GM21737 (cell line): ENCODE measurements around the gene INSYN2A.

ENCODE experiments used
- ATAC-seq: cut with Tn5 transposase; IDR thresholded peaks from one replicate; pipeline ENCODE4 v1.9.1; 2021; ENCODE audit warnings: mild to moderate bottlenecking, moderate library complexity; ENCODE audit not compliant: unreplicated experiment

Gene INSYN2A, protein sequence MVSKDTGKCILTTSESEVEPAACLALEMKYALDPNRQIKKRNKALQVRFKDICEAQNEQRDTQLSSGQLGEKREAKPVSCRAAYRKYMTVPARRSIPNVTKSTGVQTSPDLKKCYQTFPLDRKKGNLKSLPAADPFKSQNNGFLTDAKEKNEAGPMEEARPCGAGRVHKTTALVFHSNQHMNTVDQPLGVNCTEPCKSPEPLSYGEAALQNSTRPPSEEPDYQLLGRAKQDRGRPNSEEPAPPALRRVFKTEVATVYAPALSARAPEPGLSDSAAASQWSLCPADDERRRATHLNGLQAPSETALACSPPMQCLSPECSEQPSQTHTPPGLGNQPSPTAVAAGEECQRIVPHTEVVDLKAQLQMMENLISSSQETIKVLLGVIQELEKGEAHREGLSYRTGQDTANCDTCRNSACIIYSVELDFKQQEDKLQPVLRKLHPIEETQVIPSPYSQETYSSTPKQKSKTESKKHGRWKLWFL

DNA sequence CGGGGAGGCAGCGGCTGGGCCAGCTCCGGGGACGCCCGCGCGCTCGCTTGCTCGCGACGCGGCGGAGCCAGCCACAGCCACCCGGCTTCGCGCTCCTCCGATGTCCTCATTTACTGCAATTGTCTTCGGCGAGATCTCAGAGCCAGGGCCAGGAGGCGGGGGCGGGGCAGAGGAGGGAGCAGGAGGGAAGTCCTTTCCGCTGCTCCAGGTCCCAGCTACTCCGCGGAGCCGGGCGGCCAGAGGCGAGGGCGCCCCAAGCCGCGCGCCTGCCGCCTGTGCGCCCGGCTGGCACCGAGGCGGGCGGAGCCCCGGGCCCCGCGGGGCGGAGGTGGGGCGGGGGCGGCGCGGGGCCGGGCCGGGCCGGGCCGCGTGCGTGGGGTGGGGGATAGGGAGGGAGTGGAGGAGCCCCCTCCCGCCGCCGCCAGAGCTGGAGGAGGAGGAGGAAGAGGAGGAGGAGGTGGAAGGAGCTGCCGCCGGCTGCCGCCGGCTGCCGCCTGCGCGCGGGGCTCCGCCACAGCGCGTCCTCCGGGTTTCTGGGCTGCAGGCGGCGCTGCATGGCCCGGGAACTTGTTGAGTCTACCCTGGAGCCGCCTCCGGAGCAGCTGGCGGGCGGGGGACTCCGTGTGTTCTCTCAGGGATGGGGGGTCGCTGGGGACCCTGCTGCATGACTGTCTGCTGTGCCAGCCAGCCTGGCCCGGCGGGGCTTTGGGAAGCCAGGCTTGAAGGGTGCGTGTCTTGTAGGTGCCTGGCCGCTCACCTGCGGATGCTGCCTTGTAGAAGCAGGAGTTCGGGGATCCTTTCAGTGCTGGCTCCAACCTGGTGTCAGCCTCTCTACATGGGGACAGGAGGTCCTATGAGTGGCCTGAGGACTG is at the start of gene INSYN2A:
TSS of gene INSYN2A (minus strand) at position 310 of the 872 bp plus-strand sequence. CDS start 20,196 bp downstream, outside the sequence.
- ATAC-seq: no peak

DNA sequence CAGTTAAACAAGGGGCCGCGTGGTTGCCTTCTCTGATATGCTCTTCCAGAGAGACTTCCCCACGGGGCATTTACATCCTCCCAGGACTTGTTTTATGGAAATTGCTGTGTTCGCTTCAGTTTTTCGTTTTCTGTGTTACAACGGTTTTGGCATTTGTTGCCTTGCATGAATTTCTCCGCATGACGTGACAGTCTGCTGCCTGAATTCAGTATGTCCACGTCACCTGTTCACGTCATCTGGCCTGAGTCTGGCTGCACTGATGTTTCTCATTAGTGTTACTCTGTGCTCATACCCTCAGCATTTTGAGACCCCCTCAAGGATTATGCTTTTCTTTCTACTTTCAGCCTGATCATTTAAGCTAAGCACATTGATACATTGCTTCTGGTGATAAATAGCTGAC is 49.1 kb upstream of the INSYN2A start:
- no peak for ATAC-seq

DNA sequence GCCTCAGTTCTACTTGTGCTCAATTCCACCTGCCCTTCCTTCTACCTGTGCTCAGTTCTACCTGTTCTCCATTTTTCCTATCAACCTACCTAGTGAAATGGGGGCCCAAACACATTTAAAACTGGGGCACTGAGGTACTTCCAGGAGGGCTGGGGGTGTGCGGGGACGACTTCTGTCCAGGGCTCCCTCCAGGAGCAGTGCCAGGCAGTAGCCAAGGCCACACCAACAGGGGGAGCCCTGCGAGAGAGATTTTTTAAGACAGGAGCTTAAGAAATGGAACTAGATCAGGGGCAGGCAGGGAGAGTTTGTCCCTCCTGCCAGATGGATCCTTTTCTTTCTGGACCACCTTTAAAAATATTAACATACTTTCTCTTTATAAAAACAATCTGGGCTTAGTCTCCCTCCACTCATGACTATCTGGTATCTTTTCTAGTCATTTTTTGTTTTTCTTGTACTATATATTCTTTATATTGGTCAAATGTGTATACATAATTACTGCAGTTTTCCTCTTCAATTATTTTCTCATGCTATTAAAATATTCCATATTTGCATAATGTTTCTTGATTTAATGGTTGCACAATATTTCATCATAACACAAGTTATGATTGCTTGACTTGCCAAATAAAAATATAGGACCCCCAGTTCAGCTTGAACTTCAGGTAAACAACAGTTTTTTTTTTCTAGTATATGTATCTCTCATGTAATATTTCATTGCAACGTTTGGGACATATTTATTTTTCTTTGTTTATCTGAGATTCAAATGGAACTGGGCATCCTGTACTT is 47.3 kb upstream of the INSYN2A start:
- no peak for ATAC-seq

DNA sequence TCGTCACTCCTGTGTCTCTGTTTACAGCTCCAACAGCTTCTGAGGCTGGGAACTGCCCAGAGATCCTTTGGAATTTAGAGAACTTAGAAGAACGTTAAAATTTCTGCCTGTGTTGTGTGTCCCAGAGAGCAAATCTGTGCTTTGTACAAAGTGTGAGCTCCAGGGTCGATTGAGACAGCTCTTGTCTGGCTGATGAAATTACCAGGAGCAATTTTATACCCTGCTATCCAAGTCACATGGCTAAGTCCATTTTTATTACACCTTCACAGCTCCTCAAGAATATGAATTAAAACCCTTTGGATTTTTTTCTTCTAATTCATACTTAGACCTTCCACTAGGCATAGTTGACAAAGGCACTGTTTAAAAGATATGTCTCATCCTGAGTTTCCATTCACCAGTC is 46.5 kb upstream of the INSYN2A start:
- ATAC-seq: no peak

DNA sequence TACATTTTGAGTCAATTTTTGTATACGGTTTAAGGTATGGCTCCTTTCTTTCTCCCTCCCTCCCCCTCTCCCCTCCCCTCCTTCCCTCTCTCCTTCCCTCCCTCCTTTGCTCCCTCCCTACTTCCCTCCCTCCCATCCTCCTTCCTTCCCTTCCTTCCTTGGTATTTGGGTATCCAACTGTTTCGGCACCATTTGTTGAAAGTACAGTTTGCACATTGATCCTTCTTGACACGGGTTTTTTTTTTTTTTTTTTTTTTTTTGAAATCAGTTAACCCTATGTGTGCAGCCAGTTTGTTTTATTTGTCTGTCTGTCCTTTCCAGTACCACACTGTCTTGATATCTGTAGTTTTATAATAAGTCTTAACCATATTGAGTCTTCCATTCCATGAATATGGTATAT is 39.9 kb upstream of the INSYN2A start:
- ATAC-seq: no peak

DNA sequence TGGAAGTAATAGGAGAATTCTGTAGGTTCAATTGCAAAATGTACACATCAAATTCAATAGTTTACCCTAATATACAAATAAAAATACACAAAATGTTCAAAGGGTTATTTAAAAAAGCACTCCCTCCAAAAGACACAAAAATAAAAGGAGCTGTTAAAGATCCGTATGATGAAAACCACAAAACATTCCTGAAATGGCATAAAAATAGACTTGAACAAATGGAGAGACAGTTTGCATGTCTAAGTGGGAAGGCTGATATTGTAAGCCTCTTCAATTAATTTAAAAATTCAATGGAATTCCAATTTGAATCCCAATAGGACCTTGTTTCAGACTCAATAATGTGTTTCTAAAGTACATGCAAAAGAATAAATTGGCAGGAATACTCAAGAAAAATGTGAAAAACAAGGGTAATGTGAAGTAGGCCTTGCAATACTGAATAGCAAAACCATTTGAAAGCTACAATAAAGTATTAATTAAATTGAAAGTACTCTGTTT is 38.0 kb upstream of the INSYN2A start:
- ATAC-seq: no peak

DNA sequence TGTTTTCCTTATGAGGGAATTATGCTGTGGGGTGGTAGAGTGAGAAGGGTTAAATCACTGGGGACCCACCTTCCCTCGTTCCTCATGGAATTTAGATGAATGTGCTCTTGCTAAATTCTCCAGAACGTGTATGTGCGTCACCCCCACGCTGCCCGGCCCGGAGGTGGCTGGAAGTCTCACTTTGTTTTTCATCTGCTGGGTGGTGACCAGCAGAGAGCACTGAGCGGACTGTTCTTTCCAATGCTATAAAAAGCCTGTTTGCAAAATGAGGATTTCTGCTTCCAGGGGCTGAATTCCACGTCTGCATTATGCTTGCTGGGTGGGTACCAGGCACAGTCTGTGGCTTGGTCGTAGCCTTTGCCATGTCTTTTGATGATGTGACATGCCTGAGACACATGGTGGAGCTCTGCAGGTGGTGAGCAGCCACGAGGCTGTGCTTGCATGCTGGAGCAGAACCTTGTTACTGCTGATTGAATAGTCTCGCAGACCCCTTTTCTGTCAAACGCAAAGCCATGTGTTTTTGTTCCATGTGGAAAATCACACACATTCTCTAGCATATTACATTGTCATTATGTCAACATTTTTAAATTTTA is 31.9 kb upstream of the INSYN2A start:
- no peak for ATAC-seq

DNA sequence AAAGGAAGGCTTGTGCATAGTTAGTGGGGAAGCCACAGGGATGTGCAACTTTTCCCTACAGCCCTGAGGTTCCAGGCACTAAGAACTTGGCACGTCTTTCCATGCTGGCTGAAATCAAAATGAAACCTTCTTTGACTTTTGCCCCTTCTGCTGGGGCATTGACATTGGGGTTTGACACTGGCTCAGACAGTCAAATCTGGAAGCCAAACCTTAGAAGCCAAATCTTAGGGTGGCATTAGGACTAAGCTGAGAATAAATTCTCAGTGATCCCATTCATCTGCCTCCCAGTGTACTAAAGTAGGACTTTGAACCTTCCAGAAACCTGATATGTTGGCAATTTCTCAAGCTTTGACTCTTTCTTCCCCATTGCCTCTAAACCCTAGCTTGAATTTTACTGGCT is 31.3 kb upstream of the INSYN2A start:
- ATAC-seq: no peak

DNA sequence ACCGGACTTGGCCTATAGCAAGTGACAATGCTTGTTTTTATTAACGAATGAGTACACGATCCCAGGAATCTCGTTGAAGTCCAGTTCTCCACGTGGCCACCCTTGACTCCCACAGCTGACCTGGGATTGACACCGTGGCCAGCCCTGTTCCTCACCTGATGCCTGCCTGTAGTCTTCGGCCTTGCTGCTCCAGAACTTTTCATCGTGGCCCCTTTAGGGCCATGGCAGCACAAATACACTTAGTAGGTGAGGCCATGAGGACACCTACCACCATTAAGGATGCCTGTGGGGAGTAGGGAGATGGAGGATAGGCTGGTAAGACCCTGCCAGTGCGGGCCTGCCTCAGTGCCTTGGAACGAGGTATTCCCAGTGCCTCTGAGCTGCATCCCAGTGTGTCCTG is 30.6 kb upstream of the INSYN2A start:
- ATAC-seq: no peak

DNA sequence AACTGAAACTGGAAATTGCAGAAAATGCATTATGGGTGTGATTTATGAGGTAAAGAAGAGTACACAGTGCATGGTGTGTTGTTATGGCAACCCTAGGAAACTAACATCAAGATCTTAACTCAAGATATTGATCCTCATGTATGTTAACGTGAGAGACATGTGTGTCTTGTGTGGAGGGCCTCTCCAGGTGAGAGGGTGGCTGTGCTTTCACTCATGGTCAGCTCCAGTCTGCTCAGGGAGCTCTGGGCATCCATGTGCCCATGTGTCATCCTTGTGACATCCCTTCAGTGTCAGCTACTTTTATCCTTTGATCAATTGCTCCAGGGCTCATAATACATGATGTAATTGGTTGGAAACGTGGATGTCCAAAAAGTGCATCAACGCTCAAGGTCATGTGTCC is 24.9 kb upstream of the INSYN2A start:
- ATAC-seq: no peak

DNA sequence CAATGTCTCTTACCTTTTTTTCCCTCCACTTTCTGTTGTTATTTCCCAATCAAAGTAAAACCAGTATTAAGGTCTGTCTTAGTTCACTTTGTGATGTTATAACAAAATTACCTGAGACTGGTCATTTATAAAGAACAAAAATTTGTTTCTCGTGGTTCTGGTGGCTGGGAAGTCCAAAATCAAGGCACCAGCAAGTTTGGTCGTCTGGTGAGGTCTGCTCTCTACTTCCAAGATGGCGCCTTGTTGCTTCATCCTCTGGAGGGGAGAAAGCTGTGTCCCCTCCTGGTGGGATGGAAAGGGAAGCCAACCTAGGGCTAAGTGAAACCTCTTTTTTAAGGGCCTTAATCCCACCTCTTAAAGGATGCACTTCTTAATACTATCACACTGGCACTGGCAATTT is 22.3 kb upstream of the INSYN2A start:
- ATAC-seq: no peak

DNA sequence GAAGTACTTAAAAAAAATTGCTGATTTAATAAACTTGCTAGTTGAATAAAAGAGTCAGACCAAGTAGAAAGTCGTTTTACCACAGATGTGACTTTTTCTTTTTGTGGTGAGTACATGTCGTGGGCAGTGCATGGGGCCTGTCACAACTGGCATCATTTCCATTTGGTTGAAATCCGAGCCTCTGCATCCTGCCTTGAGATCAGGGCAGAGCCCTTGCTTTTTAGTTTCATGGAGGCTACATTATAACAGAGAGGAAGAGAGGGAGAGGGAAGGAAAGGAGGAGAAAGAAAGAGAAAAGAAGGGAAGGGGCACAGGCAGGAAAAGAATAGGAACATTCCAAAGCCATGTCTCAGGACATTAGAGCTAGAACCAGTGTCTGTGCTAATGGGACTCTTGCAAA is 20.4 kb upstream of the INSYN2A start:
- ATAC-seq: no peak

DNA sequence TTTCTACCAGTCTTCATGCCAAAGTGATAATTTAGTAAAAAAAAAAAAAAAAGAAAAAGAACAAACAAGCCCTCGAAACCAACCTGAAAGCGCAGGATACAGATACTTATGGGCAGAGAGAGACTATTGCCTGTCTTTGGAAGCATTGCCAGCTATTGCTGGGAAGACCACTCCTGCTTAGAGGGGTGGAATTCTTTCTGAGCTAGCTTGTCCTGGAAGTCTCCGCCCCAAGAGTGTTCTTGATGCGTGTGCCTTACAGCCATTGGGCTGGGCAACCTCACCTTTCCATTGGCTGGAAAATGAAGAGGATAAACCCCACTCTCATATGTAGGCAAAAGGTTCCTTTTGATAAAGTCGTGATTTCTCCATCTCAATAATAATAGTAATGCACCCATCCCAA is 19.9 kb upstream of the INSYN2A start:
- no peak for ATAC-seq

DNA sequence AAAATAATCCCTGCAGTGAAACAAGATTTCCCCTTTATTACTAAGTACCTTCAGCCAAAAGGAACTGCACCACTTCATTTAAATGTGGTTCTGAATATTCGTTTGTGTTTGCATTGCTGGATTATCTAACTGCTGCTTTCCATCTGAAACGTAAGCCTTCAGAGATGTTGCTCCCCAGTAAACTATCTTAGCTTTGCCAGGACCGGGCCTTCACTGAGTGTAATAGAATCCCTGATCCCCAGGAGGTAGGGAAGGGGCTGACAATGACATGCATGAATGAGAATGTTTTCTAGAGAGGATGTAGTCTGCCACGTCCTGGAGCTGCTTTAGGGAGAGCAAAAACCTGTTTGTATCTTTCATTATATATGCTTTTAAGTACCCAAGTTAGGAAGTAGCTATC is 19.5 kb upstream of the INSYN2A start:
- ATAC-seq: no peak

DNA sequence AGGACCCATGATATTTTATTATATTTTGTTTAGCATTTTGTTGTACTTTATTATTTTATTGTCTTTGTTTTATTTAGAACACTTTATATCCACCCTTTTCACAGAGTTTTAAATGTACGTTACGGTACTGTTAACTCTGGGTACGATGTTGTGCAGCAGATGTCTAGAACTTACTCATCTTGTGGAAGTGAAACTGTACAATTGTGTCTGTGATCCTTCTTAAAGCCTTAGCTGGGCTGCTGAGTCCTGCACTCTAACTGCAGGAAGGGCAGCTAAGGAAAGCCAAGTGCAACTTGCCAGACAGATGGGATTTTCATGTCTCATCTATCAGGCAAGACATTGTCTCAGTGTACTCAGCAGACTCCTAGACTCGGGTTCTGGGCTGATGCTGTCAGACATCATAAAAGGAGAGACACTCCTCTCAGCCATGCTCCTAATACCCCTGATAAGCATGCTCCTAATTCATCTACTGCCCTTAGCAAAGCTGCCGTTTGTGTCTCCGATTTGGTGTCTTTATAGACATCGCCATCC is 14.6 kb upstream of the INSYN2A start:
- no peak for ATAC-seq

DNA sequence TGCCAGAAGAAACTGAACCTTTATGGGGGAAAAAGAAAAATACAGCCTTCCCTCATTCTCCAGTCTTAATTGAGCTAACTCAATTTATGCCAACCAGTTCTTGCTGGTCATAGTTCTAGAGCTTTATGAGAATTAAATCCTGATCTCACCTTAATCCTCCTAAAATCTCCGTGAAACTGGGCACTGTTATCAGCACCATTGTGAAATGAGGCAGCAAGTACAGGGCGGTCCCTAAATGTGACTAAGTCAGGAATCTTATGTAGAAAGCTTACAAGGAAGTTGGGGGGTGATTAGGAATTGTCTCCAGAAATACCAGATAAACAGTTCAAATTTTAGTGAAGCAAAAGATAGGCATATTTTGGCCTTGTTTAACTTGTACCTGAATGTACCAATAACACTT is 10.7 kb upstream of the INSYN2A start:
- no peak for ATAC-seq

DNA sequence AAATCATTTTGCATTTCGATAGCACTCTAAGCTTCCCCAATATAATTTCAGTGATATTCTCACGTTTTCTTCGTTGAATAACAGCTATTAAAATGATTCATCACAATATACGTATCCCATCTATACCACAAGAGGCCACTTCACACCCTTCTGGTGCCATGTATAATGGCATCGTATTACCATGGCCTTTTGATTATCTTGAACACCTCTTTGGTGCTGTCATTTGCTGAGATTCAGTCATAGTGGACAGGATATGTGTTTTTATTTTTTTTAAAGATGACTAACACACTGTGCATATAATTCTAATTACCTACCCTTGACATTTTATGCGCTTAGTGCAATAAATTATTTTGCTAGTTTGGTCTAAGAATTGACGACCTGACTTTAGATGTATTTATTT is 6.7 kb upstream of the INSYN2A start:
- no peak for ATAC-seq

DNA sequence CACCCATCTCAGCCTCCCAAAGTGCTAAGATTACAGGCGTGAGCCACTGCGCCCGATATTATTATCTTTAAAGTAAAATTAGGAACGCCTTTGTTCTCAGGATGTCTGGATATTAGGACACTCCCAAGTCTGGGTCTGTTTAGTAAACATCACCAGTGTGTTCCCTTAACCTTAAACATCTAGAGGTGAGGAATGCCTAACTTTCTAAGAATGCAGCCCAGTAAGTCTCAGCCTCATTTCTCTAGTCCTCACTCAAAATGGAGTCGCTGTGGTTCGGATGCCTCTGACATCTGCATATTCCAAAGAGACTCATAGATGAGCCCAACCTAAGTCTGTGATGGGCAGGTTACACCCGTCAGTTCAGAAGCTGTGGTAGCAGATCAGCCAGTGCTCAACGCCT is 4.3 kb upstream of the INSYN2A start:
- ATAC-seq: no peak

DNA sequence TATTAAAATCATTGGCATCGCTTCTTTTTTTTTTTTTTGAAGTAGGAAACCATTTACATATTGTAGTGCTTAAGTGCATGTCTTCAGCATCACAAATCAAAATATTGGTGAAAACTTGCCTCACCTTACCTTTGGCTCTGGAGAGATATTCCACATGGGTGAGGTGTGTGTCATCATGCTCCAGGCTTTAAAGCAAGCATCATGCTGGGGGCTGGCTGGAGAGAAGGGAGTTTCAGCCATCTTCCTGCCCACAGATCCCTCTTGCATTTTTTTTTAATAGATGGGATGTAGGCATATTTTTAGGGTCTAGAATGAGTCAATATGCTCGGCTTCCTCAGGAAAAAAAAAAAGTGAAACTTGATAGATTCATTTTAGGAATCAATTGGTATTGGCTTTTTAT is 2.3 kb upstream of the INSYN2A start:
- ATAC-seq: no peak

DNA sequence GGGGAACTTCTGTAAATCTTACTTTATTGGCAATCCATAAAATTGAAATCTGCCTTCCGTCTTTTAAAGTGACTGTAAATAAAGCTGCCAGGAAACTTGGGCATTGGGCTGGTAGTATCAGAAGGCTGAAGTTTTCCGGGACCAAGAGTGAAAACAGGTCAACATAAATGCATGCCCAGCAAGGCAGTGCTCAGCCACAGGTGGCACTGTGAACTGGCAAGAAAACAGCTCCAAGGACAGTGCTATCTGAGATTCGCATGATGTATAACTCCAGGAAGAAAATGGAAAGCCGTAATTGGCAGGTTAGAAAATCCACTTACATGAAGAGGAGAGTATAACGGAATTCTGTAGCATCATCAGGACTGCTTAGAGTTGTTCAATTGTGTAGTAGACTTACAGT is 1.9 kb upstream of the INSYN2A start:
- no peak for ATAC-seq

DNA sequence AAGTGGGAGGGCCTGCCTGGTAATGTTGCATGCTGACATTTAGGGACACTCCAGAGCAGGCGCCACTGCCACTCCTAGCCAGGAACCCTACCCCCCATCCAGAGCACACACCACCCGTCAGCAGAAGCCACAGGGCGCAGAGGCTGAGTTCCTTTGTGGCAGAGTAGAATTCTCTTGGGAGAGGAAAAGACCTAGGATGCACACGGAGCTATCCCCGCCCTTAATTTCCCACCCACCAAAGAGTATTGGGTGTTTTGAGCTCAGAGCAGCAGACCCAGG is 702 bp upstream of the INSYN2A start:
- ATAC-seq: no peak
